ENCODE measurements around the gene COMMD1.

DNA sequence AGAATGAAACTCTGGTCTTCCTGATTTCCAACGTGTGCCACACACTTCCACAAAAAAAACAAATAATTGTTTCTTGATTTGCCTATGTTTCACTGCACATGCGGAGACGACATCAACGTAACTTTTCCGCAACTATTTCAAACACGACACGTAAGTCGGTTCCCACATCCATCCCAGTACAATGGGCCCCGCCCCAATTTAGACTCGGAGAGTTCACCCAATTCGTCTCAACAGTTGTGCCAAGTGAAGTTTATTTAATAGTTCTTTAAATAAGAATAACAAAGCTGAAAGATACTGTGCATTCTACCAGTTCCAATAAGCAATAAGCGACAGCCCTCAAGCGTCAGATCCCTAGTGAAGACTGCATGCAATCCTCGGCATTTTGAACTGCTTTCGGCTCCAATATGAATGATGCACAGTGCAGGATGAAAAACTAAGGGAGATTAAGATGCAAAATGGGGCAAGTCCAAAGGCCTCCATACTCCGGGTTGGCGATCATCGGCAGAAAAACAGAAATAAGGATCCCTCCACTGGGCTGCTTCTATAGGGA, 17.7 kb upstream of the COMMD1 start:
- TF ChIP-seq EP300 (conservative IDR thresholded peaks at IDR 0.05; ENCODE audit: poor library complexity, severe bottlenecking) (no peak), CTCF (IDR thresholded peaks at IDR 0.05; ENCODE audit: poor library complexity, severe bottlenecking) (no peak), MXI1 (conservative IDR thresholded peaks at IDR 0.05; ENCODE audit: poor library complexity, severe bottlenecking) (no peak), TAF1 (IDR thresholded peaks at IDR 0.05; ENCODE audit: low read depth) (no peak), POLR2AphosphoS5 (IDR thresholded peaks at IDR 0.05) (no peak), REST (IDR thresholded peaks at IDR 0.05; ENCODE audit: borderline replicate concordance) (no peak), EZH2 (IDR thresholded peaks at IDR 0.05; ENCODE audit: borderline replicate concordance, insufficient read depth, low read length, poor library complexity, severe bottlenecking) (no peak), RAD21 (conservative IDR thresholded peaks at IDR 0.05) (no peak), SMC3 (conservative IDR thresholded peaks at IDR 0.05; ENCODE audit: poor library complexity) (no peak)
